Right ventricle myocardium superior (tissue), 1 donor: ENCODE results near the gene HTN3. TPM values are rescaled to one million over a fixed set of nuclear protein-coding genes. Genes with fewer than 3 reads are reported as not detected.
"Not testable (repeated sequence)": the region's sequence is repeated elsewhere in the genome, so short reads cannot be mapped to it uniquely, and the experiment has no call there.

Experiments
- ATAC-seq: fragments of 200-7000 bp; cut with Tn5 transposase; one replicate; pipeline ENCODE4 v1.9.1; 2020; ENCODE audit warnings: mild to moderate bottlenecking; ENCODE audit not compliant: poor library complexity
- DNase-seq: peaks from one replicate; pipeline ENCODE4 v3.0.0-alpha.2; 2020
- intact Hi-C: fragments of 100-400 bp; cut with DNase I; formaldehyde crosslinking; loops from one replicate; pipeline ENCODE4 v1.11.2; 2022
- long read RNA-seq: library from polyadenylated mRNA; unstranded; transcript quantifications from one replicate; pipeline ENCODE4 v2.0.0, GENCODE V29; 2021
- total RNA-seq: library from RNA; stranded (reverse); fragmentation: NEBNext Ultra II Directional; extraction: Animal tissue kit (Norgen Biotek cat#: 25700); gene quantifications from one replicate; pipeline ENCODE4 v1.2.1, GENCODE V29; 2021
- donor health status: DM: no; HTN: yes; CAD: no; lungs with severe emphysema.

The HTN3 gene
- total RNA-seq = not detected
- long read RNA-seq = 0 reads

DNA sequence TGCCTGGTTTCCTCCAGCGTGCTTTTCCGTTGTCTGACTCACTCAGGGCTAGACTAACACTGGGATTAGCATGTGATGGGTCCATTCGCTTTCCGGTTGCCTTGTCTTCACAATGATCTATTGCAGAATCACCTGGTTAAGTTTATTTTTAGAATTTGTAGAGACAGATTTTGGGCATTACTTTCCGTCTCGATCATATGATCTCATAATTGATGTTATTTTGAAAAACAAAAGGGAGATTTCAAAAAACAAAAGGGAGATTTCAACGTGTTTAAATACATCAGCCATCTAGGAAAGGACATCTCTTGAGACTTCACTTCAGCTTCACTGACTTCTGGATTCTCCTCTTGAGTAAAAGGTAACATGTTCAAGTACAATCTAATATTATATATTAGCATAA is at the start of gene HTN3:
TSS of gene HTN3 (plus strand) at position 301 of the 400 bp plus-strand sequence. CDS start 2,282 bp downstream, outside the sequence.
- ATAC-seq, intact Hi-C loops: not testable (repeated sequence)

GRCh38 chr4:69984030-69984443 is 44.2 kb upstream of the HTN3 start:
- intact Hi-C loops = no loop called here
- ATAC-seq = no peak
- no peak for DNase-seq

More for the DNA sequence above, at the start of gene HTN3:
- DNase-seq = not testable (repeated sequence)

DNA sequence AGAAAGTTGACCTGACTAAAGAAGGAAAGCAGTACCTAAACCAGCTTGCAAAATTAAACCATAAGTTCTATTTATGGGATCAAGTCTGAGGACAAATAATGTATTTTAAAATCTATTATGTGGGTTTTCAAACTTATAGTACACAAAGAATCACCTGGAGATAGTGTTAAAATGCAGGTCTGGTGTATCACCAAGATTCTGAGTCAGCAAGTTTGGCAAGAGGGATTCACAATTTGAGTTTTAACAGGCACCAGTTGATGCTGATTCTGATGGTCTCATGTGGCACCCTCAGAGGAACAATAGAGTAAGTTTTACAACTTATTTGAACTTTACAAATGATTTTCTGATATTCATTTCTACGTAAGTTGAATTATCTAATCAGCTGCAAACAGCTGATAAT is 41.6 kb upstream of the HTN3 start:
- DNase-seq (no peak), ATAC-seq (no peak)
- intact Hi-C loops = no loop called here

DNA sequence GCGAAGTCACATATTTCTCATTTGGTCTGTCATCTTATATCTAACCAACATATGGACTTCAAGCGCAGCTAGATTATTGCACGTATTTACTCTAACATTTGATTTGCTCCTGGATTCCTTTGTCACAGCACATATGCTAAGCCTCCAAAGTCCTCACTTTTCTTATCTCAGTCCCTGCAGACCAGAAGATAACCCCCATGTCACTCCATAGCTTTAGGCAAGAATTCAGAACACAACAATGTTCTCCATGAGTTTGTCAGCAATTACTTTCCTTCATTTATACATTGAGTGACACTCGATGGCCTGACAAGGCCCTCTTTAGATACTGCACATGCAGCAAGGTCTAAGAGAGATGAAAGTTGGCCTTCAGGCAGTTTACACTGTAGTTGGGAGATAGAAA is 37.2 kb upstream of the HTN3 start:
- intact Hi-C loops = no loop called here
- DNase-seq = no peak

GRCh38 chr4:69994782-69995181 is 33.5 kb upstream of the HTN3 start:
- intact Hi-C loops = no loop called here

More for the DNA sequence above, 37.2 kb upstream of the HTN3 start:
- ATAC-seq = no peak

DNA sequence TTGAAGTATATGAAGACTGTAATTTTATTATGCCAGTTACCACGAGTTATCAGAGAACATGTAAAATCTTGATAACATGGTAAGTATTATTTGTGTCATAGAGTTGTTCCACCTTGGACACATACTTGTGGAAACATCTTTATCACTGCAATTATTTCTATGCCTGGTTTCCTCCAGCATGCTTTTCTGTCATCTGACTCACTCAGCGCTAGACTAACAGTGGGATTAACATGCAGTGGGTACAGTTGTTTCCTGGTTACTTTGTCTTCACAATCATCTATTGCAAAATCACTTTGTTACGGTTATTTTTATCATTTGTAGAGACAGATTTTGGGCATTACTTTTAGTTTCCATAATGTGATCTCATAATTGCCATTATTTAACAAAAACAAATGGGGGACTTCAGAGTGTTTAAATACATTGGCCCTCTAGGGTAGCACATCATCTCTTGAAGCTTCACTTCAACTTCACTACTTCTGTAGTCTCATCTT is 32.7 kb upstream of the HTN3 start, which contains the start of gene STATH:
TSS of gene STATH (plus strand) at position 441 of the 491 bp plus-strand sequence. CDS start 2,472 bp downstream, outside the sequence.
- ATAC-seq = no peak
- intact Hi-C loops = no loop called here
- no peak for DNase-seq

More at GRCh38 chr4:69994782-69995181, 33.5 kb upstream of the HTN3 start:
- no peak for DNase-seq
- no peak for ATAC-seq

- intact Hi-C loops = no loop called here
- DNase-seq = no peak
- ATAC-seq = no peak
These were observed 28.8 kb upstream of the HTN3 start for GRCh38 chr4:69999420-69999819.

GRCh38 chr4:70000711-70001110 is 27.5 kb upstream of the HTN3 start:
- DNase-seq = no peak
- ATAC-seq = no peak

GRCh38 chr4:70002507-70002906 is 25.8 kb upstream of the HTN3 start:
- ATAC-seq (no peak), DNase-seq (no peak)
- intact Hi-C loops = no loop called here

More at GRCh38 chr4:70000711-70001110, 27.5 kb upstream of the HTN3 start:
- intact Hi-C loops = no loop called here

GRCh38 chr4:70008771-70009170 is 19.5 kb upstream of the HTN3 start:
- ATAC-seq (no peak), DNase-seq (no peak)
- intact Hi-C loops = no loop called here

- ATAC-seq, intact Hi-C loops, DNase-seq: not testable (repeated sequence)
These were observed 9.3 kb upstream of the HTN3 start for GRCh38 chr4:70019006-70019405.

DNA sequence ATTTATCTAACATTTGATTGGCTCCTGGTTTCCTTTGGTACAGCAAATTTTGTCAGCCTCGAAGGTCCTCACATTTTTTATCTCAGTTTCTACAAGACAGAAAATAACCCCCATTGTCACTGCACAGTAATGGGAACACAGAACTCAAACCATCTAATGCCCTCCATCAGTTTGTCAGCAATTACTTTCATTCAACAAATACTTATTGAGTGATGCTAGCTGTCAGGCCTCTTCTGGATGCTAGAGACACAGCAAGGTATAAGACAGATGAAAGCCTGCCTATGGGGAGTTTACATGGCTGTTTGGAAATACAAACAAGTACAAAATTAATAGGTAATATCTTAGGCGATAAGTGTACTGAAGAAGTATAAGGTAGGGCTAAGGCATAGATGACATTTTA is 5.0 kb upstream of the HTN3 start:
- DNase-seq = no peak
- intact Hi-C loops = no loop called here
- no peak for ATAC-seq

- no peak for DNase-seq
- intact Hi-C loops = no loop called here
- ATAC-seq = no peak
These were observed 1.2 kb upstream of the HTN3 start for GRCh38 chr4:70027011-70027410.

GRCh38 chr4:70037559-70037958 is 9.3 kb downstream of the HTN3 start:
- DNase-seq, intact Hi-C loops, ATAC-seq: not testable (repeated sequence)

- ATAC-seq, intact Hi-C loops, DNase-seq: not testable (repeated sequence)
These were observed 11.7 kb downstream of the HTN3 start for GRCh38 chr4:70039928-70040327.

GRCh38 chr4:70041652-70042286 is 13.5 kb downstream of the HTN3 start:
- intact Hi-C loops = no loop called here
- ATAC-seq (no peak), DNase-seq (no peak)

DNA sequence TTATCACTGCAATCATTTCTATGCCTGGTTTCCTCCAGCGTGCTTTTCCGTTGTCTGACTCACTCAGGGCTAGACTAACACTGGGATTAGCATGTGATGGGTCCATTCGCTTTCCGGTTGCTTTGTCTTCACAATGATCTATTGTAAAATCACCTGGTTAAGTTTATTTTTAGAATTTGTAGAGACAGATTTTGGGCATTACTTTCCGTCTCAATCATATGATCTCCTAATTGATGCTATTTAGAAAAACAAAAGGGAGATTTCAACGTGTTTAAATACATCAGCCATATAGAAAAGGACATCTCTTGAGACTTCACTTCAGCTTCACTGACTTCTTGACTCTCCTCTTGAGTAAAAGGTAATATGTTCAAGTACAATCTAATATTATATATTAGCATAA is 21.9 kb downstream of the HTN3 start, which contains the start of gene HTN1:
TSS of gene HTN1 (plus strand) at position 301 of the 400 bp plus-strand sequence. CDS start 2,639 bp downstream, outside the sequence.
- DNase-seq, intact Hi-C loops, ATAC-seq: not testable (repeated sequence)

DNA sequence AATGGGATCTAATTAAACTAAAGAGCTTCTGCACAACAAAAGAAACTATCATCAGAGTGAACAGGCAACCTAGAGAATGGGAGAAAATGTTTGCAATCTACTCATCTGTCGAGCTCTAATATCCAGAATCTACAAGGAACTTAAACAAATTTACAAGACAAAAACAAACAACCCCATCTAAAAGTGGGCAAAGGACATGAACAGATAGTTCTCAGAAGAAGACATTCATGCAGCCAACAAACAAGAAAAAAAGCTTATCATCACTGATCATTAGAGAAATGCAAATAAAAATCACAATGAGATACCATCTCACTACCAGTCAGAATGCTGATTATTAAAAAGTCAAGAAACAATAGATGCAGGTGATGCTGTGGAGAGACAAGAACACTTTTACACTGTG is 28.3 kb downstream of the HTN3 start:
- ATAC-seq, DNase-seq, intact Hi-C loops: not testable (repeated sequence)

GRCh38 chr4:70057651-70058050 is 29.4 kb downstream of the HTN3 start:
- no peak for ATAC-seq
- intact Hi-C loops = no loop called here
- DNase-seq = no peak

- intact Hi-C loops = no loop called here
- no peak for DNase-seq
- ATAC-seq = no peak
These were observed 30.9 kb downstream of the HTN3 start for GRCh38 chr4:70059149-70059548.
